ENCODE results near the gene GAGE12J. TPM values are rescaled to one million over a fixed set of nuclear protein-coding genes. Genes with fewer than 3 reads are reported as not detected.

Gene GAGE12J
- total RNA-seq, 1 experiment from 2014 or later, result not detected

GRCh38 chrX:49312176-49312575 is 9.7 kb upstream of the GAGE12J start:
- no peak overlapping the region for H2BK15ac ChIP-seq (ENCODE audit: low read depth, low read length)
- peaks cover 6% of the 10 kb centered on the region for H3K27me3 Mint-ChIP-seq (ENCODE audit: low read depth)
- H2BK20ac ChIP-seq (ENCODE audit: low read depth, low read length, poor library complexity, severe bottlenecking), result no peak overlapping the region
- no peak overlapping the region for H3K27ac ChIP-seq (ENCODE audit: insufficient read length, low read depth, low read length)
- H3K27ac Mint-ChIP-seq, result no peak overlapping the region
- H2AK5ac ChIP-seq (ENCODE audit: insufficient read length, low read length), result no peak overlapping the region
- H3K4me2 ChIP-seq (ENCODE audit: insufficient read depth, insufficient read length, low read length), result no peak overlapping the region
- peaks cover 36 to 48% of the 10 kb centered on the region in 2 experiments for H3K4me1 Mint-ChIP-seq
- no peak overlapping the region for H4K8ac ChIP-seq (replicated peaks; ENCODE audit: insufficient read length, low read depth, low read length)
- no peaks in the 10 kb centered on the region for H4K20me1 ChIP-seq (ENCODE audit: control insufficient read depth, insufficient read depth, insufficient read length)
- H3K27me3 ChIP-seq (ENCODE audit: insufficient read depth, low read length), result no peaks in the 10 kb centered on the region
- peaks cover 67 to 76% of the 10 kb centered on the region in 2 experiments for H3K9me3 Mint-ChIP-seq
- H2AFZ ChIP-seq (ENCODE audit: low read length), result no peak overlapping the region
- DNase-seq, result no peak
- no peak overlapping the region for H2BK120ac ChIP-seq (ENCODE audit: low read depth, low read length, poor library complexity, severe bottlenecking)
- no peak overlapping the region for H3K56ac ChIP-seq (ENCODE audit: insufficient read length, low read depth, low read length)
- no peaks in the 10 kb centered on the region for H3K23me2 ChIP-seq (ENCODE audit: insufficient read length, low read depth, low read length, poor library complexity, severe bottlenecking)
- peaks cover 39% of the 10 kb centered on the region for H3K9me3 ChIP-seq (ENCODE audit: control insufficient read depth, low read depth, low read length)
- H3K79me1 ChIP-seq (ENCODE audit: insufficient read depth, low read depth, low read length, poor library complexity, severe bottlenecking), result no peaks in the 10 kb centered on the region
- H3K4ac ChIP-seq (ENCODE audit: low read depth, low read length), result no peak overlapping the region
- no peak overlapping the region for H2BK12ac ChIP-seq (ENCODE audit: insufficient read length, low read depth, low read length)
- H3K23ac ChIP-seq (ENCODE audit: insufficient read length, low read depth, low read length), result no peak overlapping the region
- H3K14ac ChIP-seq (ENCODE audit: insufficient read depth, low read length), result no peak overlapping the region
- no peak overlapping the region for H4K5ac ChIP-seq (ENCODE audit: insufficient read length, low read depth, low read length)
- no peak overlapping the region for H3K9ac ChIP-seq (ENCODE audit: extremely low read depth, insufficient read length, low read length)
- TF ChIP-seq CTCF (conservative IDR thresholded peaks at IDR 0.05), result no peak
- H3K4me3 Mint-ChIP-seq, result no peak overlapping the region
- WGBS (ENCODE audit: extremely low coverage, insufficient read length, low lambda C conversion rate), result no CpG with 5 or more reads among the region's 2 CpGs
- H3K4me1 ChIP-seq (ENCODE audit: insufficient read depth, low read length), result peaks cover 4% of the 10 kb centered on the region; the same call in 1 of the 2 replicates
- no peaks in the 10 kb centered on the region for H3K79me2 ChIP-seq (ENCODE audit: insufficient read depth, low read length)
- H3K36me3 Mint-ChIP-seq (ENCODE audit: insufficient read depth in 1 of 3, low read depth in 3 of 3), result peaks cover 0 to 10% (median 0%) of the 10 kb centered on the region in 3 experiments; a peak in 3 of 7 replicates
- H4K91ac ChIP-seq (ENCODE audit: insufficient read length, low read depth, low read length), result no peak overlapping the region
- no peak overlapping the region for H3K18ac ChIP-seq (ENCODE audit: insufficient read length, low read depth, low read length)
- H3T11ph ChIP-seq (ENCODE audit: low read length), result no peak overlapping the region
- no peak overlapping the region for H2BK5ac ChIP-seq (ENCODE audit: insufficient read length, low read length)
